Colon (tissue), 2 donors: ENCODE data around the gene HPCA.

ENCODE experiments used
- FAIRE-seq: peaks from 2 replicates; lab custom pipeline; 2012; peaks lifted over from hg19 to GRCh38; lab: Jason Lieb, UNC
- donor health status: control.
- donor health status: control.

The HPCA gene

GRCh38 chr1:32871364-32872191, 14.7 kb upstream of the HPCA start:
- no peak for FAIRE-seq

- FAIRE-seq: no peak
These were observed 14.2 kb upstream of the HPCA start for GRCh38 chr1:32872192-32872460.

GRCh38 chr1:32873484-32873883, 12.8 kb upstream of the HPCA start:
- no peak for FAIRE-seq

GRCh38 chr1:32874860-32875752, 11.2 kb upstream of the HPCA start:
- FAIRE-seq: no peak

- no peak for FAIRE-seq
These were observed 9.7 kb upstream of the HPCA start for GRCh38 chr1:32876341-32877210.

GRCh38 chr1:32877211-32878110, 8.8 kb upstream of the HPCA start:
- FAIRE-seq: no peak

GRCh38 chr1:32878183-32878582, 8.1 kb upstream of the HPCA start:
- FAIRE-seq: no peak

GRCh38 chr1:32878637-32879041, 7.7 kb upstream of the HPCA start:
- FAIRE-seq: no peak

GRCh38 chr1:32881291-32881690, 5.0 kb upstream of the HPCA start:
- FAIRE-seq: no peak

GRCh38 chr1:32881871-32882850, 4.1 kb upstream of the HPCA start:
- FAIRE-seq: no peak

GRCh38 chr1:32883338-32884031, 2.8 kb upstream of the HPCA start:
- FAIRE-seq: no peak

GRCh38 chr1:32884032-32884372, 2.3 kb upstream of the HPCA start:
- no peak for FAIRE-seq

- FAIRE-seq: no peak
These were observed 1.6 kb upstream of the HPCA start for GRCh38 chr1:32884726-32885125.

GRCh38 chr1:32885676-32886003, 651 bp upstream of the HPCA start:
- FAIRE-seq: no peak

GRCh38 chr1:32886828-32887414, 630 bp downstream of the HPCA start:
- FAIRE-seq: no peak

- FAIRE-seq: no peak
These were observed 1.3 kb downstream of the HPCA start for GRCh38 chr1:32887623-32888022.

GRCh38 chr1:32888134-32888533, 1.8 kb downstream of the HPCA start:
- no peak for FAIRE-seq

- no peak for FAIRE-seq
These were observed 2.6 kb downstream of the HPCA start for GRCh38 chr1:32888677-32889420.
